ENCODE data around the gene PSD4. TPM values are rescaled to one million over a fixed set of nuclear protein-coding genes. Genes with fewer than 3 reads are reported as not detected.

Gene PSD4
- 1.0 and 2.8 TPM in 2 replicates for total RNA-seq (2012; rRNA removed)

DNA sequence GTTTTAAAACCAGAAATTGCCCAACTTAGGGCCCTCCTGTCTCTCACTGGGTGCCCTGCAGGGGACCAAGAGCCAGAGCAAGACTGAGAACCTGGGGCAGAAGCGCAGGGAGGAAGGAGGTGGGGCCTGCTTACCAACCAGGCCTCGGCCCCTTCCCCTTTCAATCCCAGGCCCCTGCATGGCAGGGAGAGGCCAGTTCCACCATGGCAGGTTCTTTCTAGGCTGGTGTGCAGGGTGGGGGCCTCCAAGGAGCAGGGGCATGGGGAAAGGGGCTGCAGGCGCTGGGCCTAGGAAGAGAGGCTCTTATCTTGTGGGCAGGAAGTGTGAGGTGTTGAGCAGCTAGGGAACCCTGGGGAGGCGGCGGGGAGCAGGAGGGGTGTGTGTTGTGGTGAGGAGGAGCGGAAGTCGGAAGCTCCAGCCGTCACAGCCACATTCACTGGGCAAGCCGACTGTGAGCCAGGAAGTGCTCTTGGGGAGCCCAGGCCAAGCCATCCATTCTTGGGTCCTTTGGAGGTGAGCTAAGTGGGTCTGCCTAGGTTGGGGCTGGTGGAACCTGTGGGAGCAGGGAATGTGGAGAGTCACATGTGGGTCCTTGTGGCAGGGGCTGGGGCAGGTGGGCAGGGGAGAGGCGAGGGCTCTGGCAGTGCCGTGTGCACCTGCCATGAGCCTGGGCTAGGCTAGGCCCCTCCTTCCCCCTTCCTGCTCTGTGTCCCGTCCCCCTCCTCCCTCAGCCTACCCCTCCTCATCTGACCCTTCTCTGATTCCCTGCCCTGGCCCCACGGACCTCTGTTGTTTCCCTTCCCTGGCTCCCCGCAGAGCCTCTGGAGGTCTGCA is at the start of gene PSD4:
Gene PSD4, plus strand, starts transcription at position 430 of the 834 bp plus-strand sequence. CDS start 8,486 bp downstream, outside the sequence.
- Histone ChIP-seq H3K4me1 (ENCODE audit: control insufficient read depth, insufficient read depth, low read length) (no peaks in the 10 kb centered on the region), H3K9me3 (replicated peaks; ENCODE audit: low read length) (no peaks in the 10 kb centered on the region), H3K36me3 (ENCODE audit: insufficient read depth, low read length) (no peaks in the 10 kb centered on the region), H3K4me2 (ENCODE audit: low read length) (no peak within 1 kb of the TSS), H3K4me3 (ENCODE audit: low read length) (no peak within 1 kb of the TSS), H3K27me3 (ENCODE audit: control insufficient read depth, insufficient read depth, low read length) (no peaks in the 10 kb centered on the region), H3K9ac (ENCODE audit: low read depth, low read length) (no peak within 1 kb of the TSS)

DNA sequence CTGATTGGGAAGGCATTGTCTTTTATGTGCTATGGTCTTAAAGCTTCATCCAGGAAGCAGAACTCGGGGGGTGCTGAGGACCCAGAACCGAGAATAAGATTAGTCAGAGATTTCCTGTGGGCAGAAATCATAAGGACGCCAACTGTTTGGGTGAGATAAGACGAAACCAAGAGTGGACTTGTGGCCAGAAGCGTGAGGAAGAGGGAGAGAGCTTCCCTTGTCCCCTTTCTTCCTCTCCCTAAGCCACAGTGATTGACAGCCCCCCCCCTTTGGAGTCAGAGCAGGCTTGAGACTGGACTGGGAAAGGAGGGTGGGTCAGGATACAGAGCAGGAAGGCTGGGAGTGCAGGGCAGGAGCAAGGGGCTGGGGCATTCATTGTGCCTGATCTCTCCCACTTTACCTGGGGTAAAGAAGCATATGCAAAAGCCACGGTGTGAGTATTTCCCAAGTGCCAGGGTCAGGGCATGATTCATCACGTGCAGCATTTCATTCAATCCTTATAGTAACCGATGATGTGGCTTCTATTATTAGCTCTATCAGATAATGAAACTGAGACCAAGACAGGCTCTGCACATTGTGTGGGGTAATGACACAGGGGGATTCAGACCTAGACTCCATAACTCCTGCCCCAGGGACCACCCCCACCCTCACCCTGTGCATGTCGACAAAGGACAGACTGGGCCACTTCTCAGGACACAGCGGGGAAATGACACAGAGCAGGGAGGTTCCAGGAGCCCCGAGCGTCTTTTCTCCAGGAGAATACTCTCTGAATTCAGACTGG is 49.4 kb upstream of the PSD4 start:
- H3K9me3 ChIP-seq (replicated peaks; ENCODE audit: low read length), result no peaks in the 10 kb centered on the region
- H3K4me2 ChIP-seq (ENCODE audit: low read length), result no peak overlapping the region
- peaks cover 74% of the 10 kb centered on the region for H3K27me3 ChIP-seq (ENCODE audit: control insufficient read depth, insufficient read depth, low read length)
- H3K4me1 ChIP-seq (ENCODE audit: control insufficient read depth, insufficient read depth, low read length), result no peaks in the 10 kb centered on the region
- no peak overlapping the region for H3K4me3 ChIP-seq (ENCODE audit: low read length)
- no peaks in the 10 kb centered on the region for H3K36me3 ChIP-seq (ENCODE audit: insufficient read depth, low read length)
- no peak overlapping the region for H3K9ac ChIP-seq (ENCODE audit: low read depth, low read length)

DNA sequence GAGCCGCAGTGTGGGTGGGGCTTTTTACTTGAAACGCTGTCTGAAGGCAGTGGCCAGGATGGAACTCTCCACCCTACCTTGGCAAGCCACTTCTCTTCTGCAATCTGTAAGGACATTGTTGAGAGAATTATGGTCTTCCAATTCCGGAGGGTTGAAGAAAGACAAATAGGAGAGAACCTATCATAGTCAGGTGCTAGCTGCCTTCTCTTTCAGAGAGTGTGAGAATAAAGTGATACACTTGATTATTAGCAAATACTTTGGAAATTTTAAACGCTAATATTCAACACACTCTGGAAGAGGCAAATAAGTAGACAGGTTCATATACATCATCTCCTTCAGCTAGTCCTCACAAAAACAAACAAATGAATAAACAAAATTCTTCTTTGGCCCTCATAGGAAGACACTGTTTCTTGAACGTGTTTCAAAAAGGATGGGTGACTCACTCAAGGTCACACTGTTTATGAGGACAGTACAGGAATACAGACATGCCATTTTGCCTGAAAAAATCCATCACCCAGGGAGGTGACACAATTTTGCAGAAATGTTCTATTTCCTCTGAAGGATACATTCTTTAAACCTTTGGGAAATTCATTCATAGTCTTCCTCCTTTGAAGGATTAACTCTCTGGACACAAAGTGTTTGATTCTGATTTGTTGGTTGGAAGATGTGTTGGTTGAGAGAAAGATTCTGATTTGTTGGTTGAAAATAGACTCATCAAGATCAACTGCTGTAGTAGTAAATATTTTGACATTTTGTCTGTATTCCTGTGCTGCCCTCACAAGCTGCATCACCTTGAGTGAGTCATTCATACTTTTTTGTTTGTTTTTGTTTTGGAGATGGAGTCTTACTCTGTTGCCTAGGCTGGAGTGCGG is 48.6 kb upstream of the PSD4 start:
- Histone ChIP-seq H3K4me2 (ENCODE audit: low read length) (no peak overlapping the region), H3K4me3 (ENCODE audit: low read length) (no peak overlapping the region), H3K27me3 (ENCODE audit: control insufficient read depth, insufficient read depth, low read length) (peaks cover 74% of the 10 kb centered on the region), H3K4me1 (ENCODE audit: control insufficient read depth, insufficient read depth, low read length) (no peaks in the 10 kb centered on the region), H3K36me3 (ENCODE audit: insufficient read depth, low read length) (no peaks in the 10 kb centered on the region), H3K9ac (ENCODE audit: low read depth, low read length) (no peak overlapping the region), H3K9me3 (replicated peaks; ENCODE audit: low read length) (no peaks in the 10 kb centered on the region)

DNA sequence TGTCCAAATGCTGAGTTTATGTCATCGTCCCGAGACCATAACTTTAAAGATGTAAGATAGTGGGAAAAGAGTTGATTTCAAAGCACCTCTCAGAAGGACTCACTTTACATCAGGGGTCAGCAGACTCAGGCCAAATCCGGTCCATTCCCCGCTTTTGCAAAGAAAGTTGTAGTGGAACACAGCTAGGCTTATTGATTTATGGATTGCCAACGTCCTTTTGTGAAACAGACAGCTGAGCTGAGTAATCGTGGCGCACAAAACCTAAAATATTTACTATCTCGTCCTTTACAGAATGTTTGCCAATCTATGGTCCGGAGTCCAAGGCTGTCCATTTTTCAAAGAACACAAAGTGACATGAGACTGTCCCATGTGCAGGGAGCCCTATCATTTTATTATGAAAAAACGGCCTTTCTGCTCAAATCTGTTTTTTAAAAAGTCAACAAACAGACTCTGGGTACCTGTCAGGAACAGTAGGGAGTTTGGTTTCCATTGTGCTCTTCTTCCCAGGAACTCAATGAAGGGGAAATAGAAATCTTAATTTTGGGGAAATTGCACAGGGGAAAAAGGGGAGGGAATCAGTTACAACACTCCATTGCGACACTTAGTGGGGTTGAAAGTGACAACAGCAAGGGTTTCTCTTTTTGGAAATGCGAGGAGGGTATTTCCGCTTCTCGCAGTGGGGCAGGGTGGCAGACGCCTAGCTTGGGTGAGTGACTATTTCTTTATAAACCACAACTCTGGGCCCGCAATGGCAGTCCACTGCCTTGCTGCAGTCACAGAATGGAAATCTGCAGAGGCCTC is 46.7 kb upstream of the PSD4 start, which contains the start of gene IL1RN:
Gene IL1RN, plus strand, starts transcription at position 754 of the 801 bp plus-strand sequence. Its CDS starts 27 bp downstream, at position 781.
- peaks cover 64% of the 10 kb centered on the region for H3K27me3 ChIP-seq (ENCODE audit: control insufficient read depth, insufficient read depth, low read length)
- H3K4me1 ChIP-seq (ENCODE audit: control insufficient read depth, insufficient read depth, low read length), result no peaks in the 10 kb centered on the region
- no peaks in the 10 kb centered on the region for H3K36me3 ChIP-seq (ENCODE audit: insufficient read depth, low read length)
- no peak within 1 kb of the TSS for H3K9ac ChIP-seq (ENCODE audit: low read depth, low read length)
- H3K4me2 ChIP-seq (ENCODE audit: low read length), result no peak within 1 kb of the TSS
- H3K9me3 ChIP-seq (replicated peaks; ENCODE audit: low read length), result no peaks in the 10 kb centered on the region
- H3K4me3 ChIP-seq (ENCODE audit: low read length), result no peak within 1 kb of the TSS

DNA sequence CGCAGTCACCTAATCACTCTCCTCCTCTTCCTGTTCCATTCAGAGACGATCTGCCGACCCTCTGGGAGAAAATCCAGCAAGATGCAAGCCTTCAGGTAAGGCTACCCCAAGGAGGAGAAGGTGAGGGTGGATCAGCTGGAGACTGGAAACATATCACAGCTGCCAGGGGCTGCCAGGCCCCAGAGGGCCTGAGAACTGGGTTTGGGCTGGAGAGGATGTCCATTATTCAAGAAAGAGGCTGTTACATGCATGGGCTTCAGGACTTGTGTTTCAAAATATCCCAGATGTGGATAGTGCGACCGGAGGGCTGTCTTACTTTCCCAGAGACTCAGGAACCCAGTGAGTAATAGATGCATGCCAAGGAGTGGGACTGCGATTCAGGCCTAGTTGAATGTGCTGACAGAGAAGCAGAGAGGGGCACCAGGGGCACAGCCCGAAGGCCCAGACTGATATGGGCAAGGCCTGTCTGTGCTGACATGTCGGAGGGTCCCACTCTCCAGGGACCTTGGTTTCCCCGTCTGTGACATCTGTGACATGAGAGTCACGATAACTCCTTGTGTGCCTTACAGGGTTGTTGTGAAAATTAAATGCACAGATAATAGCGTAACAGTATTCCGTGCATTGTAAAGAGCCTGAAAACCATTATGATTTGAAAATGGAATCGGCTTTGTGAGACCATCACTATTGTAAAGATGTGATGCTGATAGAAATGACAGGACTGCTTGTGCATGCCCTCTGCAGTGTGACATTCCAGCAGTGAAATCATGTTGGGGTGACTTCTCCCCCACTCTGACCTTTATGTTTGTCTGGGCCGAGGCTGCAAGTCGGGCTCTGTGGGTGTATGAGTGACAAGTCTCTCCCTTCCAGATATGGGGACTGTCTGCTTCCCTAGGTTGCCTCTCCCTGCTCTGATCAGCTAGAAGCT is 45.9 kb upstream of the PSD4 start:
- no peaks in the 10 kb centered on the region for H3K4me1 ChIP-seq (ENCODE audit: control insufficient read depth, insufficient read depth, low read length)
- H3K27me3 ChIP-seq (ENCODE audit: control insufficient read depth, insufficient read depth, low read length), result peaks cover 63% of the 10 kb centered on the region
- H3K36me3 ChIP-seq (ENCODE audit: insufficient read depth, low read length), result no peaks in the 10 kb centered on the region
- no peak overlapping the region for H3K4me2 ChIP-seq (ENCODE audit: low read length)
- H3K9me3 ChIP-seq (replicated peaks; ENCODE audit: low read length), result no peaks in the 10 kb centered on the region
- no peak overlapping the region for H3K9ac ChIP-seq (ENCODE audit: low read depth, low read length)
- H3K4me3 ChIP-seq (ENCODE audit: low read length), result no peak overlapping the region

DNA sequence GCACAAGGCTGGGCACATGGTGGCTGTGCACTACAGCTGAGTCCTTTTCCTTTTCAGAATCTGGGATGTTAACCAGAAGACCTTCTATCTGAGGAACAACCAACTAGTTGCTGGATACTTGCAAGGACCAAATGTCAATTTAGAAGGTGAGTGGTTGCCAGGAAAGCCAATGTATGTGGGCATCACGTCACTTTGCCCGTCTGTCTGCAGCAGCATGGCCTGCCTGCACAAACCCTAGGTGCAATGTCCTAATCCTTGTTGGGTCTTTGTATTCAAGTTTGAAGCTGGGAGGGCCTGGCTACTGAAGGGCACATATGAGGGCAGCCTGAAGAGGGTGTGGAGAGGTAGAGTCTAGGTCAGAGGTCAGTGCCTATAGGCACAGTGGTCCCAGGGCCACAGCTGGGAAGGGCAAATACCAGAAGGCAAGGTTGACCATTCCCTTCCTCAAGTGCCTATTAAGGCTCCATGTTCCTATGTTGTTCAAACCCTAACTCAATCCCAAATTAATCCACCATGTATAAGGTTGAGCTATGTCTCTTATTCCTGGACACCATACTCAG is 44.2 kb upstream of the PSD4 start:
- Histone ChIP-seq H3K36me3 (ENCODE audit: insufficient read depth, low read length) (no peaks in the 10 kb centered on the region), H3K4me1 (ENCODE audit: control insufficient read depth, insufficient read depth, low read length) (no peaks in the 10 kb centered on the region), H3K27me3 (ENCODE audit: control insufficient read depth, insufficient read depth, low read length) (peaks cover 62% of the 10 kb centered on the region), H3K4me2 (ENCODE audit: low read length) (no peak overlapping the region), H3K4me3 (ENCODE audit: low read length) (no peak overlapping the region), H3K9me3 (replicated peaks; ENCODE audit: low read length) (no peaks in the 10 kb centered on the region), H3K9ac (ENCODE audit: low read depth, low read length) (no peak overlapping the region)

DNA sequence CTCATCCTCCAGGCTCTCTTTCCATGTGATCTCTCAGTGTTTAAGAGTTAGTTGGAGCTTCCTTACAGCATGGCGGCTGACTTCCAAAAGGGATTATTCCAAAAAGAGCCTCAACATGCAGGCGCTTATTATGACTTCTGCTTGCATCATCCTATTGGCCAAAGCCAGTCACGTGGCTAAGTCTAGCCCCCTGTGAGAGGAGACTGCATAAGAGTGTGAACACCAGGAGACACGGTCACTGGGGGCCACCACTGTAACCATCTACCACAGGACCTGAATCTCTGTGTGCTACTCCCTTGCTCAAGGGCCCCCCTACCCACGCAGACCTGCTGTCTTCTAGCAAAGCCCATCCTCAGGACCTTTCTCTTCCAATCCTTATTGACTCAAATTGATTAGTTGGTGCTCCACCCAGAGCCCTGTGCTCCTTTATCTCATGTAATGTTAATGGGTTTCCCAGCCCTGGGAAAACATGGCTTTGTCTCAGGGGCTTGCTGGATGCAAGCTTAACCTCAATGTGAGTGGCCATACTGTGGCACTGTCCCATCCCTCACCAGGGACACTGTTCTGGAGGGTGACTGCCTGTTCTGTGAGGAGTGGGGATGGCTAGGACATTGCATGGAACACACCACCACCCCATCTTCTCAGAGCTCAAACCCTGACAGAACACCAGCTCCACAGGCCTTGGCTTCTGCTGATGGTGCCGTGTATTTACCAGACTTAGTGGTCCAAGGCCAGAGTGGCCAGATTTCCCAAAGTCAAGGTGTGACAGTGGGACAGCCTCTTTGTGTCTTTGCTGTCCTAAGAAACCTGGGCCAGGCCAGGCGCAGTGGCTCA is 42.2 kb upstream of the PSD4 start:
- Histone ChIP-seq H3K4me2 (ENCODE audit: low read length) (no peak overlapping the region), H3K9me3 (replicated peaks; ENCODE audit: low read length) (no peaks in the 10 kb centered on the region), H3K27me3 (ENCODE audit: control insufficient read depth, insufficient read depth, low read length) (peaks cover 64% of the 10 kb centered on the region), H3K36me3 (ENCODE audit: insufficient read depth, low read length) (no peaks in the 10 kb centered on the region), H3K4me1 (ENCODE audit: control insufficient read depth, insufficient read depth, low read length) (no peaks in the 10 kb centered on the region), H3K4me3 (ENCODE audit: low read length) (no peak overlapping the region), H3K9ac (ENCODE audit: low read depth, low read length) (no peak overlapping the region)

DNA sequence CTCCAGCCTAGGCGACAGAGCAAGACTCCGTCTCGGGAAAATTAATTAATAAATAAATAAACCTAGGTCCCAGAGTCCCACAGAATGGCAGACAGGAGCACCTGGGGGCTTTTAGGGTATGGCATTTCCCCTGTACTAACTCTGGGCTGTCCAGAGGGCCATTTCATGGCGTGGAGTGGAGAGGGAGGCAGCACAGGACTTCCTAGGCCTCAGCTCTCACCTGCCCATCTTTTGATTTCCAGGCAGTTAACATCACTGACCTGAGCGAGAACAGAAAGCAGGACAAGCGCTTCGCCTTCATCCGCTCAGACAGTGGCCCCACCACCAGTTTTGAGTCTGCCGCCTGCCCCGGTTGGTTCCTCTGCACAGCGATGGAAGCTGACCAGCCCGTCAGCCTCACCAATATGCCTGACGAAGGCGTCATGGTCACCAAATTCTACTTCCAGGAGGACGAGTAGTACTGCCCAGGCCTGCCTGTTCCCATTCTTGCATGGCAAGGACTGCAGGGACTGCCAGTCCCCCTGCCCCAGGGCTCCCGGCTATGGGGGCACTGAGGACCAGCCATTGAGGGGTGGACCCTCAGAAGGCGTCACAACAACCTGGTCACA is 41.3 kb upstream of the PSD4 start:
- no peak overlapping the region for H3K9ac ChIP-seq (ENCODE audit: low read depth, low read length)
- H3K27me3 ChIP-seq (ENCODE audit: control insufficient read depth, insufficient read depth, low read length), result peaks cover 55% of the 10 kb centered on the region
- no peaks in the 10 kb centered on the region for H3K9me3 ChIP-seq (replicated peaks; ENCODE audit: low read length)
- H3K4me2 ChIP-seq (ENCODE audit: low read length), result no peak overlapping the region
- H3K4me3 ChIP-seq (ENCODE audit: low read length), result no peak overlapping the region
- H3K4me1 ChIP-seq (ENCODE audit: control insufficient read depth, insufficient read depth, low read length), result no peaks in the 10 kb centered on the region
- no peaks in the 10 kb centered on the region for H3K36me3 ChIP-seq (ENCODE audit: insufficient read depth, low read length)
